Measurements from ENCODE around the gene KRT4. TPM values are rescaled to one million over a fixed set of nuclear protein-coding genes. Genes with fewer than 3 reads are reported as not detected.

The KRT4 gene
- total RNA-seq, 8 experiments from 2014 or later = 0.14 to 1.7 (median 0.66) TPM; not detected in 3

DNA sequence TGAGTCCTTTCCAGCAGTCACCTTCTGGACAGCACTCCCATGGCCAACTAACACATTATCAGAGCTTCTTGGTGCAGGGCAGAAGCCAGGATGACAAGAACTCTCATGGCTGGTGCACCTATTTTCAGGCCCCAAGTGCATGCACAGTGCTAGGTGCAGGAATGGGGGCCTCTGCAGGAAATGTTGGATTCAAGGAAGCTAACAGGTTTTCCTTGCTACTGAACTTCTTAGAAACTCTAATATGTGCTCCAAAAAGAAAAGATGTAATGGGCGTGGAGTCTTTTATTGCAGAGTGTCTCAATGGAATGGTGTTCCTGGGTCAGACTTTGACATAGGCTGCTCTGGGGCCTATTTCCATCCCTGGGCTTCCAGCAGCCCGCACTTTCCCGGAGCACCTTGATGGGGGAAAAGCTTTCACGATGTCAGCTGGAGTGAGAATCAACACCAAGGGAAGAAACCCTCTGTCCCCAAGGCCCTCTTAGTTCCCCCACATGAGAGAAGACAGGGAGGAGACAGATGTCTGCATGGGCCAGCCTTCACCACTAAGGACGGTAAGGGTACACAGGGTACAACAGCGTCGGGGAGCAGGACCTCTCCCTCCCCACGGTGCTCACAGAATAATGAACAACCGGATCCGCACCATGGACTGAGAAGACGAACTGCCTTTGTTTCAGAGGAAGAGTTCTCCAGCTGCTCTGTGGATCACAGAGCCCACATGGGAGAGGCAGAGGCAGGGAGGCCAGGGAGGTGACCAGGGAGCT is 24.9 kb downstream of the KRT4 start:
- in situ Hi-C loops (cut with MboI; ENCODE audit: low pct_unique_long_range_greater_than_20kb in 2 of 9, low sequenced_read_pairs in 9 of 9, unreplicated experiment in 9 of 9) = no loop called here
- Histone ChIP-seq H3K4me3 (no peak overlapping the region), H3K4me1 (replicated peaks in 1 of 2) (no peaks in the 10 kb centered on the region), H3K27ac (no peak overlapping the region)
- ATAC-seq (replicated peaks in 6 of 8) = no peak
- 70 to 95% (median 88%) methylated on average over 2 to 6 of the region's 11 CpGs; no CpG with 5 or more reads in 3 of the 10 experiments for WGBS, 10 experiments

DNA sequence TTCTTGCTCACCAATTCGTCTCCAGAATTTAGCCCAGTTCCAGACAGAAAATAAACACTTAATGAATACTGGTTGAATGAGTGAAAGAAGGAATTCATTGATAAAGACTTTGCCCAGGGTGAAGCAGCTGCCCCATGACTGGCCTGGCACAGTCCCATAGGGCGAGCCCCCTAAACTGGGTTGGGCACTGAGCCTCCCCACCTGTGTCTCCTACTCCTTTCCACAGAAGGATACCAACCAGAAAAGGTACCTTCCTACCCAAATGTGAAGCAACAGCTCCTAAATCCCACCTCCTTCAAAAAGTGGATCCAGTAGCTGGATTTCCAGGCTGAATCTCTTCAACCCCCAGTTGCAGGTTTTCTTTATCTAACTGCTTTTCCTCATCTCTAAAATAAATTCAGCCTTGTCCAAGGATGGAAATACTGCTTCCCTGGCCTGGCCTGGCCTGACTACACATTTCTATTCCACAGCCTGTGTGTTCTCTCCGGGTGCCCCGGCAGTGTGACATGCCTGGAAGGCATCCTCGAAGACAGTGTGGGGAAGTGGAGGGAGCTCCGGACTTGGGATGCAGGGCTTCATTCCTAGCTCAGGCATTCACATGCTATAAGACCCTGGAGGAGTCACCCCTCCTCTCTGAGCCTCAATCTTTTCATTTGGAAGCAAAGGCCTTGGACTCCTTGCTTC is 25.6 kb downstream of the KRT4 start:
- in situ Hi-C loops (cut with MboI; ENCODE audit: low pct_unique_long_range_greater_than_20kb in 2 of 9, low sequenced_read_pairs in 9 of 9, unreplicated experiment in 9 of 9) = no loop called here
- H3K4me3 ChIP-seq = no peak overlapping the region
- no peak overlapping the region for H3K27ac ChIP-seq
- WGBS, 10 experiments = 0 to 70% (median 65%) methylated on average over 1 to 6 of the region's 6 CpGs; no CpG with 5 or more reads in 2 of the 10 experiments
- H3K4me1 ChIP-seq (replicated peaks in 1 of 2) = no peaks in the 10 kb centered on the region
- ATAC-seq (replicated peaks in 6 of 8) = no peak

DNA sequence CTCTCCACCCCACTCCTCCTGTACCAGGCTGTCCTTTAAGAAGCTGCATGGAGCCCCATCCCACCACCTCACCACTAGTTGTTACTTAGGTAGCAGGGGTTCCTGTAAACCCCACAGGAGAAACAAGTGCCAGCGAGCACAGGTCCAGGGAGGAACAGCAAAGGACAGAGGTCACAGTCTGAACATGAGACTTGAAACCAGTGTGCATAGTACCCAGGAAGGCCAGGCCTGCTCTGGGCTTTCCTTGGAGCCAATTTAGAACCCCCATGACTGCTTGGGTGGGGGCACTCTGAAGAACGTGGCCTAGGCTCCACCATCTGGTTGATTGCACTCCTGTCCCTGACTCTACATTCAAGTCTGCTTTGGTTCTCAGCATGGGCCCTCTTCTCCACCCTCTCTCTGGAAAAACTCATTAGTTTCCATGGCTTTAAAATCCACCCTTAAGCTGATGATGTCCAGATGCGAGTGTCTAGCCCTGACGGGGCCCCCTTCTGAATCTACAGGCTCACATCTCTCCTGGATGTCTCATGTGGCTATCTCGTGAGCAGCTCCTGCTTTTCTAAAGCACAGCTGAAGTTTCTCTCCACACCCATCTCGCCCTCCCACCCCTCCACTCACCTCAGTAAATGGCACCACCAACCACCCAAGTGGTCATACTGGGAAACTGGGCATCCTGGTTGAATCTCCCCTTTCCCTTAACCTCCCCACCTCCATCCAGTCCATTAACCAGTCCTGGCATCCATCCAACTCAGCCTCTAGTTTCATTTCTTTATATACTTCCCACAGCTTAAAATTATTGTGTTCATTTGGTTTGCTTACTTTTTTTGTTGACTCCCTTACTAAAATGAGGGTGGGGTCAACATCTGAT is 26.4 kb downstream of the KRT4 start:
- H3K4me1 ChIP-seq (replicated peaks in 1 of 2) = no peaks in the 10 kb centered on the region
- no peak overlapping the region for H3K4me3 ChIP-seq
- peak in 2 of 8 experiments; percentile 48 to 71 for ATAC-seq (replicated peaks in 6 of 8)
- in situ Hi-C loops (cut with MboI; ENCODE audit: low pct_unique_long_range_greater_than_20kb in 2 of 9, low sequenced_read_pairs in 9 of 9, unreplicated experiment in 9 of 9) = no loop called here
- H3K27ac ChIP-seq = no peak overlapping the region
- 31 to 60% (median 48%) methylated on average over 1 to 4 of the region's 6 CpGs; no CpG with 5 or more reads in 4 of the 10 experiments for WGBS, 10 experiments

GRCh38 chr12:52784909-52785308 is 29.0 kb downstream of the KRT4 start:
- Histone ChIP-seq H3K4me1 (replicated peaks in 1 of 2) (no peaks in the 10 kb centered on the region), H3K27ac (no peak overlapping the region), H3K4me3 (no peak overlapping the region)
- no peak for ATAC-seq (replicated peaks in 6 of 8)
- in situ Hi-C loops (cut with MboI; ENCODE audit: low pct_unique_long_range_greater_than_20kb in 2 of 9, low sequenced_read_pairs in 9 of 9, unreplicated experiment in 9 of 9) = no loop called here
- 23 to 65% (median 57%) methylated on average over 1 to 3 of the region's 3 CpGs; no CpG with 5 or more reads in 7 of the 10 experiments for WGBS, 10 experiments

GRCh38 chr12:52783563-52784316 is 30.2 kb downstream of the KRT4 start:
- Histone ChIP-seq H3K4me1 (replicated peaks in 1 of 2) (no peaks in the 10 kb centered on the region), H3K27ac (no peak overlapping the region), H3K4me3 (no peak overlapping the region)
- 5 to 72% (median 51%) methylated on average over 1 to 6 of the region's 7 CpGs; no CpG with 5 or more reads in 1 of the 10 experiments for WGBS, 10 experiments
- no peak for ATAC-seq (replicated peaks in 6 of 8)
- in situ Hi-C loops (cut with MboI; ENCODE audit: low pct_unique_long_range_greater_than_20kb in 2 of 9, low sequenced_read_pairs in 9 of 9, unreplicated experiment in 9 of 9) = no loop called here

GRCh38 chr12:52782502-52782901 is 31.4 kb downstream of the KRT4 start:
- H3K4me1 ChIP-seq (replicated peaks in 1 of 2) = no peaks in the 10 kb centered on the region
- ATAC-seq (replicated peaks in 6 of 8) = no peak
- 35 to 85% (median 74%) methylated on average over 2 to 4 of the region's 4 CpGs; no CpG with 5 or more reads in 3 of the 10 experiments for WGBS, 10 experiments
- H3K27ac ChIP-seq = no peak overlapping the region
- in situ Hi-C loops (cut with MboI; ENCODE audit: low pct_unique_long_range_greater_than_20kb in 2 of 9, low sequenced_read_pairs in 9 of 9, unreplicated experiment in 9 of 9) = no loop called here
- no peak overlapping the region for H3K4me3 ChIP-seq

GRCh38 chr12:52781399-52782082 is 32.4 kb downstream of the KRT4 start:
- in situ Hi-C loops (cut with MboI; ENCODE audit: low pct_unique_long_range_greater_than_20kb in 2 of 9, low sequenced_read_pairs in 9 of 9, unreplicated experiment in 9 of 9) = no loop called here
- Histone ChIP-seq H3K4me3 (no peak overlapping the region), H3K4me1 (replicated peaks in 1 of 2) (no peaks in the 10 kb centered on the region), H3K27ac (no peak overlapping the region)
- no peak for ATAC-seq (replicated peaks in 6 of 8)
- 20 to 70% (median 40%) methylated on average over 1 to 4 of the region's 4 CpGs; no CpG with 5 or more reads in 1 of the 10 experiments for WGBS, 10 experiments

GRCh38 chr12:52779914-52780313 is 34.0 kb downstream of the KRT4 start:
- H3K4me3 ChIP-seq = no peak overlapping the region
- 43 to 100% (median 72%) methylated on average over 1 to 6 of the region's 6 CpGs; no CpG with 5 or more reads in 2 of the 10 experiments for WGBS, 10 experiments
- no peak overlapping the region for H3K27ac ChIP-seq
- H3K4me1 ChIP-seq (replicated peaks in 1 of 2) = no peaks in the 10 kb centered on the region
- no peak for ATAC-seq (replicated peaks in 6 of 8)
- in situ Hi-C loops (cut with MboI; ENCODE audit: low pct_unique_long_range_greater_than_20kb in 2 of 9, low sequenced_read_pairs in 9 of 9, unreplicated experiment in 9 of 9) = no loop called here

DNA sequence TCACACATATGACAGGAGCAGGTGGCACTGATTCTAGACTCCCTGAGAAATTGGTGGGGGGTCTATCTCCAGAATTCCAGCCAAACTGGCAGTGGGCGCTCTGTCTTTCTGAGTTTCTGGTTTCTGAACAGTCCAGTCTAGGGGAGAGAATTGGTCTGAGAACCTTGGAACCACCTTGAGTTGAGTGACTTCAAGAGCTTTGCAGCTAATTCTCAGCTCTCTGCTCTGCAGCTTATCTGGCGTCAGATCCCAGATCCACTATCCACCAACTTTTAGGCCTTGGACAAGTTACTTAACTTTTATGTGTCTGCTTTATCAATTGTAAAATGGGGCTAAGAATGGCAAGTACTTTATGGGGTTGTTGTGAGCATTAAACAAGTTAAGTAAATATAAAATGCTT is 35.1 kb downstream of the KRT4 start:
- in situ Hi-C loops (cut with MboI; ENCODE audit: low pct_unique_long_range_greater_than_20kb in 2 of 9, low sequenced_read_pairs in 9 of 9, unreplicated experiment in 9 of 9) = no loop called here
- Histone ChIP-seq H3K4me1 (replicated peaks in 1 of 2) (no peaks in the 10 kb centered on the region), H3K27ac (no peak overlapping the region), H3K4me3 (no peak overlapping the region)
- no peak for ATAC-seq (replicated peaks in 6 of 8)
- WGBS, 10 experiments = 37 to 100% (median 82%) methylated on average over 1 to 2 of the region's 2 CpGs; no CpG with 5 or more reads in 4 of the 10 experiments

- Histone ChIP-seq H3K27ac (no peak overlapping the region), H3K4me1 (replicated peaks in 1 of 2) (no peaks in the 10 kb centered on the region), H3K4me3 (no peak overlapping the region)
- no peak for ATAC-seq (replicated peaks in 6 of 8)
- in situ Hi-C loops (cut with MboI; ENCODE audit: low pct_unique_long_range_greater_than_20kb in 2 of 9, low sequenced_read_pairs in 9 of 9, unreplicated experiment in 9 of 9) = no loop called here
- WGBS, 10 experiments = 20 to 80% (median 65%) methylated on average over 1 to 2 of the region's 4 CpGs; no CpG with 5 or more reads in 6 of the 10 experiments
These were observed 36.4 kb downstream of the KRT4 start for GRCh38 chr12:52777566-52777965.

DNA sequence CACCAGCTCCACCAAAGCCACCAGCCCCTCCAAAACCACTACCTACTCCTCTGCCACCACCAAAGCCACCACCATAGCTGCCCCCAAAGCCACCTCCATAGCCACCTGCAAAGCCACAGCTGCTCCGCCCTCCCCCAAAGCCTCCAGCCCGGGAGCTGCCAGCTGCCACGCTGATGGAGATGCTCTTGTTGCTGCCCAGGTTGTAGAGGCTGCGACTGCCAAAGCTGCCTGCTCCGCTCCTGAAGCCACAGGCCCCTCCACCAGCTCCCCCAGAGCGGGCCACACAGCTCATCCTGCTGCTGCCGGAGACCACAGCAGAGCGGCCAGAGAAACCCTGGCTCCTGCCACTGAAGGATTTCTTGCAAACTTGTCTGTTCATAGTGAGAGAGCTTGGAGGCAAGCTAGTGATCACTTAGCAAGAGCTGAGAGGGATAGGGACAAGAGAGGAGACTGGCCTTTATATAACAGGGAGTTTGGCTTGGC is 37.0 kb downstream of the KRT4 start, which contains the start of gene KRT76:
KRT76 (minus strand) TSS at position 433 of the 483 bp plus-strand sequence; CDS start at position 379, 54 bp downstream.
- Histone ChIP-seq H3K4me1 (replicated peaks in 1 of 2) (no peaks in the 10 kb centered on the region), H3K4me3 (no peak within 1 kb of the TSS), H3K27ac (no peak within 1 kb of the TSS)
- in situ Hi-C loops (cut with MboI; ENCODE audit: low pct_unique_long_range_greater_than_20kb in 2 of 9, low sequenced_read_pairs in 9 of 9, unreplicated experiment in 9 of 9) = no loop called here
- ATAC-seq (replicated peaks in 6 of 8) = no peak
- WGBS, 10 experiments = 17 to 80% (median 65%) methylated on average over 1 to 2 of the region's 8 CpGs; no CpG with 5 or more reads in 7 of the 10 experiments

DNA sequence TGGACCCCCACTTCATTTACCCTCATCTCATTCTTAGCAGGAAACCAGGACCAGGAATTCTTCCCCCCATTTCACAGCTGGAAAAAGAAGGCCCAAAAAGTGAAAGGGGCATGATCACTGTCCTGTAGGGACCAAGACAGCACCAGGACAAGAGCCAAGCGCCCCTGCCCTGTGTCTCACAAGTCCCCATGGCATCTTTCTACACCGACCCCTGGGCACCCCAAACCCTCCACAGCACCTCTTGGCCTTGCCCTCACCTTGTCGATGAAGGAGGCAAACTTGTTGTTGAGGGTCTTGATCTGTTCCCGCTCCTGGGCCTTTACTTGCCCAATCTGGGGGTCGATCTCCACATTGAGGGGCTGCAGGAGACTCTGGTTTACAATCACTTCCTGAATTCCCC is 37.5 kb downstream of the KRT4 start:
- ATAC-seq (replicated peaks in 6 of 8) = no peak
- Histone ChIP-seq H3K4me1 (replicated peaks in 1 of 2) (no peaks in the 10 kb centered on the region), H3K4me3 (no peak overlapping the region), H3K27ac (no peak overlapping the region)
- 100% methylated on average over 1 of the region's 5 CpGs; no CpG with 5 or more reads in 9 of the 10 experiments for WGBS, 10 experiments
- in situ Hi-C loops (cut with MboI; ENCODE audit: low pct_unique_long_range_greater_than_20kb in 2 of 9, low sequenced_read_pairs in 9 of 9, unreplicated experiment in 9 of 9) = no loop called here
